GM23338 (cell line): Measurements from ENCODE around the gene AUH. TPM values are rescaled to one million over a fixed set of nuclear protein-coding genes. Genes with fewer than 3 reads are reported as not detected.

Source experiments
- ATAC-seq: fragments of 200-7000 bp; cut with Tn5 transposase; 3 replicates; pipeline ENCODE4 v1.9.1; 2020
- DNase-seq: peaks from one replicate; pipeline ENCODE4 v3.0.0-alpha.2; 2015; ENCODE audit warnings: low spot score
- H2AFZ ChIP-seq: fragments of 200-600 bp; sonication (generic); 2 replicates; pipeline ENCODE4 v1.8.0; 2016; ENCODE audit warnings: antibody characterized with exemption, mild to moderate bottlenecking, moderate library complexity
- H3F3A ChIP-seq: fragments of 200-600 bp; sonication (generic); replicated peaks from 2 replicates; pipeline ENCODE4 v1.8.0; 2017; ENCODE audit warnings: antibody characterized with exemption, mixed run types, low read depth
- H3K27ac ChIP-seq: fragments of 200-600 bp; sonication (generic); 2 replicates; pipeline ENCODE4 v1.6.1; 2016; ENCODE audit warnings: low read depth
- H3K27me3 ChIP-seq: fragments of 200-600 bp; sonication (generic); 2 replicates; pipeline ENCODE4 v1.8.0; 2016; ENCODE audit warnings: mild to moderate bottlenecking, mixed run types, moderate library complexity; ENCODE audit not compliant: insufficient read depth
- H3K36me3 ChIP-seq: fragments of 200-600 bp; sonication (generic); 2 replicates; pipeline ENCODE4 v1.8.0; 2016; ENCODE audit warnings: mild to moderate bottlenecking; ENCODE audit not compliant: insufficient read depth
- H3K4me1 ChIP-seq: fragments of 200-600 bp; sonication (generic); 2 replicates; pipeline ENCODE4 v1.8.0; 2016; ENCODE audit warnings: mild to moderate bottlenecking, moderate library complexity; ENCODE audit not compliant: insufficient read depth
- H3K4me2 ChIP-seq: fragments of 200-600 bp; sonication (generic); 2 replicates; pipeline ENCODE4 v1.7.1; 2017; ENCODE audit warnings: mixed run types
- H3K4me3 ChIP-seq: fragments of 200-600 bp; sonication (generic); 2 replicates; pipeline ENCODE4 v1.6.1; 2016; ENCODE audit warnings: mixed run types
- H3K79me2 ChIP-seq: fragments of 200-600 bp; sonication (generic); replicated peaks from 2 replicates; pipeline ENCODE4 v1.8.0; 2017; ENCODE audit warnings: mild to moderate bottlenecking; ENCODE audit not compliant: insufficient read depth
- H3K9me2 ChIP-seq: fragments of 200-600 bp; sonication (generic); 2 replicates; pipeline ENCODE4 v1.8.0; 2017; ENCODE audit not compliant: insufficient read depth
- H4K20me1 ChIP-seq: fragments of 200-600 bp; sonication (generic); replicated peaks from 2 replicates; pipeline ENCODE4 v1.8.0; 2017; ENCODE audit warnings: mild to moderate bottlenecking; ENCODE audit not compliant: insufficient read depth
- H3K27ac Mint-ChIP-seq: 2 replicates; pipeline ENCODE4 v1.8.0; 2020; ENCODE audit warnings: inconsistent platforms, mild to moderate bottlenecking, moderate library complexity, mixed read lengths
- H3K27me3 Mint-ChIP-seq: 3 replicates; pipeline ENCODE4 v1.8.0; 2022; ENCODE audit warnings: low read depth, mild to moderate bottlenecking, moderate library complexity, mixed read lengths, inconsistent platforms; ENCODE audit not compliant: insufficient read depth, poor library complexity
- H3K36me3 Mint-ChIP-seq: 3 replicates; pipeline ENCODE4 v1.8.0; 2021; ENCODE audit warnings: low read depth, mild to moderate bottlenecking, inconsistent platforms, moderate library complexity, mixed read lengths
- H3K4me1 Mint-ChIP-seq: 3 replicates; pipeline ENCODE4 v1.8.0; 2020; ENCODE audit warnings: mild to moderate bottlenecking, inconsistent platforms, mixed read lengths
- H3K4me3 Mint-ChIP-seq: 3 replicates; pipeline ENCODE4 v1.8.0; 2021; ENCODE audit warnings: moderate library complexity, mild to moderate bottlenecking, inconsistent platforms, mixed read lengths
- H3K9me3 Mint-ChIP-seq: 3 replicates; pipeline ENCODE4 v1.8.0; 2020; ENCODE audit warnings: moderate library complexity, mild to moderate bottlenecking, inconsistent platforms, mixed read lengths
- CREB1 ChIP-seq: fragments of 250-450 bp; sonication (Bioruptor Pico); IDR thresholded peaks from 2 replicates; pipeline ENCODE4 v1.5.0; 2020; ENCODE audit warnings: low read depth, mild to moderate bottlenecking, moderate library complexity
- ETS1 ChIP-seq: IDR thresholded peaks from 2 replicates; pipeline ENCODE4 v1.6.1; 2016; ENCODE audit warnings: antibody characterized with exemption
- EZH2 ChIP-seq: fragments of 200-600 bp; sonication (generic); IDR thresholded peaks from one replicate; pipeline ENCODE4 v1.8.0; 2017; ENCODE audit warnings: antibody characterized with exemption, mild to moderate bottlenecking, low read depth; ENCODE audit not compliant: unreplicated experiment
- EZH2phosphoT487 ChIP-seq: fragments of 200-600 bp; sonication (generic); IDR thresholded peaks from one replicate; pipeline ENCODE4 v1.8.1; 2018; ENCODE audit warnings: antibody characterized with exemption; ENCODE audit not compliant: unreplicated experiment
- JUNB ChIP-seq: IDR thresholded peaks from one replicate; pipeline ENCODE4 v1.6.1; 2016; ENCODE audit warnings: antibody characterized with exemption; ENCODE audit not compliant: unreplicated experiment
- NANOG ChIP-seq: IDR thresholded peaks from 2 replicates; pipeline ENCODE4 v1.6.1; 2016; ENCODE audit warnings: antibody characterized with exemption, borderline replicate concordance
- POLR2AphosphoS5 ChIP-seq: IDR thresholded peaks from 2 replicates; pipeline ENCODE4 v1.6.1; 2016; ENCODE audit warnings: antibody characterized with exemption, low read depth
- STAT1 ChIP-seq: IDR thresholded peaks from one replicate; pipeline ENCODE4 v1.6.1; 2016; ENCODE audit warnings: antibody characterized with exemption; ENCODE audit not compliant: unreplicated experiment
- ZNF114 ChIP-seq: fragments of 250-450 bp; sonication (Bioruptor Pico); IDR thresholded peaks from 2 replicates; pipeline ENCODE4 v1.5.0; 2020; ENCODE audit warnings: mild to moderate bottlenecking, moderate library complexity
- ZNF331 ChIP-seq: fragments of 250-450 bp; sonication (Bioruptor Pico); IDR thresholded peaks from 2 replicates; pipeline ENCODE4 v1.5.0; 2020; ENCODE audit warnings: low read depth, mild to moderate bottlenecking, moderate library complexity
- polyA plus RNA-seq: library from polyadenylated mRNA; unstranded; fragments of >200 nt; fragmentation: Nextera tagmentation; extraction: Ambion mirVana; gene quantifications from 2 replicates; pipeline ENCODE4 v1.2.1, GENCODE V29; 2016
- total RNA-seq: library from RNA; depleted of rRNA; stranded (reverse); fragments of >200 nt; shearing (Covaris generic); gene quantifications from 2 replicates; pipeline ENCODE4 v1.2.3, GENCODE V29; 2014
- TF ChIP-seq, protein P1 (sequence below): IDR thresholded peaks from one replicate; pipeline ENCODE4 v1.6.1; 2018; ENCODE audit warnings: antibody characterized with exemption; ENCODE audit not compliant: unreplicated experiment
- TF ChIP-seq, protein P2 (sequence below): fragments of 250-450 bp; sonication (Bioruptor Pico); IDR thresholded peaks from 2 replicates; pipeline ENCODE4 v1.5.0; 2020; ENCODE audit warnings: mild to moderate bottlenecking, moderate library complexity
- TF ChIP-seq, protein P3 (sequence below), 2 experiments: fragments of 200-600 bp in 1 of 2; sonication (generic) in 1 of 2; conservative IDR thresholded peaks; 2 replicates each; pipeline versions ENCODE4 v1.5.1 to v1.6.1; 2016 to 2017; ENCODE audit warnings: antibody characterized with exemption in 2 of 2, low read depth in 2 of 2, mild to moderate bottlenecking in 2 of 2, moderate library complexity in 1 of 2

Gene AUH
- total and polyA plus RNA-seq, 2 experiments from 2014 or later: 28.8 to 34.2 TPM

- no peak overlapping the region for H2AFZ ChIP-seq
- H3K4me1 ChIP-seq: peaks cover 6% of the 10 kb centered on the region; the same call in 1 of the 2 replicates
- H3K79me2 ChIP-seq: peaks cover 25% of the 10 kb centered on the region
- Mint-ChIP-seq H3K27me3 (no peaks in the 10 kb centered on the region), H3K4me3 (no peak overlapping the region), H3K4me1 (peaks cover 18% of the 10 kb centered on the region), H3K36me3 (peaks cover 11% of the 10 kb centered on the region; the same call in 1 of the 3 replicates), H3K27ac (no peak overlapping the region), H3K9me3 (no peaks in the 10 kb centered on the region)
- no peaks in the 10 kb centered on the region for H3K9me2 ChIP-seq
- TF ChIP-seq NANOG (no peak), ETS1 (no peak), ZNF331 (CRISPR knock-in tag) (no peak), CREB1 (CRISPR knock-in tag) (no peak), ZNF114 (CRISPR knock-in tag) (no peak), EZH2phosphoT487 (no peak), EZH2 (no peak), STAT1 (no peak), JUNB (no peak), POLR2AphosphoS5 (no peak)
- TF ChIP-seq, protein P1, sequence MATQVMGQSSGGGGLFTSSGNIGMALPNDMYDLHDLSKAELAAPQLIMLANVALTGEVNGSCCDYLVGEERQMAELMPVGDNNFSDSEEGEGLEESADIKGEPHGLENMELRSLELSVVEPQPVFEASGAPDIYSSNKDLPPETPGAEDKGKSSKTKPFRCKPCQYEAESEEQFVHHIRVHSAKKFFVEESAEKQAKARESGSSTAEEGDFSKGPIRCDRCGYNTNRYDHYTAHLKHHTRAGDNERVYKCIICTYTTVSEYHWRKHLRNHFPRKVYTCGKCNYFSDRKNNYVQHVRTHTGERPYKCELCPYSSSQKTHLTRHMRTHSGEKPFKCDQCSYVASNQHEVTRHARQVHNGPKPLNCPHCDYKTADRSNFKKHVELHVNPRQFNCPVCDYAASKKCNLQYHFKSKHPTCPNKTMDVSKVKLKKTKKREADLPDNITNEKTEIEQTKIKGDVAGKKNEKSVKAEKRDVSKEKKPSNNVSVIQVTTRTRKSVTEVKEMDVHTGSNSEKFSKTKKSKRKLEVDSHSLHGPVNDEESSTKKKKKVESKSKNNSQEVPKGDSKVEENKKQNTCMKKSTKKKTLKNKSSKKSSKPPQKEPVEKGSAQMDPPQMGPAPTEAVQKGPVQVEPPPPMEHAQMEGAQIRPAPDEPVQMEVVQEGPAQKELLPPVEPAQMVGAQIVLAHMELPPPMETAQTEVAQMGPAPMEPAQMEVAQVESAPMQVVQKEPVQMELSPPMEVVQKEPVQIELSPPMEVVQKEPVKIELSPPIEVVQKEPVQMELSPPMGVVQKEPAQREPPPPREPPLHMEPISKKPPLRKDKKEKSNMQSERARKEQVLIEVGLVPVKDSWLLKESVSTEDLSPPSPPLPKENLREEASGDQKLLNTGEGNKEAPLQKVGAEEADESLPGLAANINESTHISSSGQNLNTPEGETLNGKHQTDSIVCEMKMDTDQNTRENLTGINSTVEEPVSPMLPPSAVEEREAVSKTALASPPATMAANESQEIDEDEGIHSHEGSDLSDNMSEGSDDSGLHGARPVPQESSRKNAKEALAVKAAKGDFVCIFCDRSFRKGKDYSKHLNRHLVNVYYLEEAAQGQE: no peak
- TF ChIP-seq, protein P2, sequence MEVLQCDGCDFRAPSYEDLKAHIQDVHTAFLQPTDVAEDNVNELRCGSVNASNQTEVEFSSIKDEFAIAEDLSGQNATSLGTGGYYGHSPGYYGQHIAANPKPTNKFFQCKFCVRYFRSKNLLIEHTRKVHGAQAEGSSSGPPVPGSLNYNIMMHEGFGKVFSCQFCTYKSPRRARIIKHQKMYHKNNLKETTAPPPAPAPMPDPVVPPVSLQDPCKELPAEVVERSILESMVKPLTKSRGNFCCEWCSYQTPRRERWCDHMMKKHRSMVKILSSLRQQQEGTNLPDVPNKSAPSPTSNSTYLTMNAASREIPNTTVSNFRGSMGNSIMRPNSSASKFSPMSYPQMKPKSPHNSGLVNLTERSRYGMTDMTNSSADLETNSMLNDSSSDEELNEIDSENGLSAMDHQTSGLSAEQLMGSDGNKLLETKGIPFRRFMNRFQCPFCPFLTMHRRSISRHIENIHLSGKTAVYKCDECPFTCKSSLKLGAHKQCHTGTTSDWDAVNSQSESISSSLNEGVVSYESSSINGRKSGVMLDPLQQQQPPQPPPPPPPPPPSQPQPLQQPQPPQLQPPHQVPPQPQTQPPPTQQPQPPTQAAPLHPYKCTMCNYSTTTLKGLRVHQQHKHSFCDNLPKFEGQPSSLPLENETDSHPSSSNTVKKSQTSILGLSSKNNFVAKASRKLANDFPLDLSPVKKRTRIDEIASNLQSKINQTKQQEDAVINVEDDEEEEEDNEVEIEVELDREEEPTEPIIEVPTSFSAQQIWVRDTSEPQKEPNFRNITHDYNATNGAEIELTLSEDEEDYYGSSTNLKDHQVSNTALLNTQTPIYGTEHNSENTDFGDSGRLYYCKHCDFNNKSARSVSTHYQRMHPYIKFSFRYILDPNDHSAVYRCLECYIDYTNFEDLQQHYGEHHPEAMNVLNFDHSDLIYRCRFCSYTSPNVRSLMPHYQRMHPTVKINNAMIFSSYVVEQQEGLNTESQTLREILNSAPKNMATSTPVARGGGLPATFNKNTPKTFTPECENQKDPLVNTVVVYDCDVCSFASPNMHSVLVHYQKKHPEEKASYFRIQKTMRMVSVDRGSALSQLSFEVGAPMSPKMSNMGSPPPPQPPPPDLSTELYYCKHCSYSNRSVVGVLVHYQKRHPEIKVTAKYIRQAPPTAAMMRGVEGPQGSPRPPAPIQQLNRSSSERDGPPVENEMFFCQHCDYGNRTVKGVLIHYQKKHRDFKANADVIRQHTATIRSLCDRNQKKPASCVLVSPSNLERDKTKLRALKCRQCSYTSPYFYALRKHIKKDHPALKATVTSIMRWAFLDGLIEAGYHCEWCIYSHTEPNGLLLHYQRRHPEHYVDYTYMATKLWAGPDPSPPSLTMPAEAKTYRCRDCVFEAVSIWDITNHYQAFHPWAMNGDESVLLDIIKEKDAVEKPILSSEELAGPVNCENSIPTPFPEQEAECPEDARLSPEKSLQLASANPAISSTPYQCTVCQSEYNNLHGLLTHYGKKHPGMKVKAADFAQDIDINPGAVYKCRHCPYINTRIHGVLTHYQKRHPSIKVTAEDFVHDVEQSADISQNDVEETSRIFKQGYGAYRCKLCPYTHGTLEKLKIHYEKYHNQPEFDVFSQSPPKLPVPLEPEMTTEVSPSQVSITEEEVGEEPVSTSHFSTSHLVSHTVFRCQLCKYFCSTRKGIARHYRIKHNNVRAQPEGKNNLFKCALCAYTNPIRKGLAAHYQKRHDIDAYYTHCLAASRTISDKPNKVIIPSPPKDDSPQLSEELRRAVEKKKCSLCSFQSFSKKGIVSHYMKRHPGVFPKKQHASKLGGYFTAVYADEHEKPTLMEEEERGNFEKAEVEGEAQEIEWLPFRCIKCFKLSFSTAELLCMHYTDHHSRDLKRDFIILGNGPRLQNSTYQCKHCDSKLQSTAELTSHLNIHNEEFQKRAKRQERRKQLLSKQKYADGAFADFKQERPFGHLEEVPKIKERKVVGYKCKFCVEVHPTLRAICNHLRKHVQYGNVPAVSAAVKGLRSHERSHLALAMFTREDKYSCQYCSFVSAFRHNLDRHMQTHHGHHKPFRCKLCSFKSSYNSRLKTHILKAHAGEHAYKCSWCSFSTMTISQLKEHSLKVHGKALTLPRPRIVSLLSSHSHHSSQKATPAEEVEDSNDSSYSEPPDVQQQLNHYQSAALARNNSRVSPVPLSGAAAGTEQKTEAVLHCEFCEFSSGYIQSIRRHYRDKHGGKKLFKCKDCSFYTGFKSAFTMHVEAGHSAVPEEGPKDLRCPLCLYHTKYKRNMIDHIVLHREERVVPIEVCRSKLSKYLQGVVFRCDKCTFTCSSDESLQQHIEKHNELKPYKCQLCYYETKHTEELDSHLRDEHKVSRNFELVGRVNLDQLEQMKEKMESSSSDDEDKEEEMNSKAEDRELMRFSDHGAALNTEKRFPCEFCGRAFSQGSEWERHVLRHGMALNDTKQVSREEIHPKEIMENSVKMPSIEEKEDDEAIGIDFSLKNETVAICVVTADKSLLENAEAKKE: no peak
- TF ChIP-seq, protein P3, sequence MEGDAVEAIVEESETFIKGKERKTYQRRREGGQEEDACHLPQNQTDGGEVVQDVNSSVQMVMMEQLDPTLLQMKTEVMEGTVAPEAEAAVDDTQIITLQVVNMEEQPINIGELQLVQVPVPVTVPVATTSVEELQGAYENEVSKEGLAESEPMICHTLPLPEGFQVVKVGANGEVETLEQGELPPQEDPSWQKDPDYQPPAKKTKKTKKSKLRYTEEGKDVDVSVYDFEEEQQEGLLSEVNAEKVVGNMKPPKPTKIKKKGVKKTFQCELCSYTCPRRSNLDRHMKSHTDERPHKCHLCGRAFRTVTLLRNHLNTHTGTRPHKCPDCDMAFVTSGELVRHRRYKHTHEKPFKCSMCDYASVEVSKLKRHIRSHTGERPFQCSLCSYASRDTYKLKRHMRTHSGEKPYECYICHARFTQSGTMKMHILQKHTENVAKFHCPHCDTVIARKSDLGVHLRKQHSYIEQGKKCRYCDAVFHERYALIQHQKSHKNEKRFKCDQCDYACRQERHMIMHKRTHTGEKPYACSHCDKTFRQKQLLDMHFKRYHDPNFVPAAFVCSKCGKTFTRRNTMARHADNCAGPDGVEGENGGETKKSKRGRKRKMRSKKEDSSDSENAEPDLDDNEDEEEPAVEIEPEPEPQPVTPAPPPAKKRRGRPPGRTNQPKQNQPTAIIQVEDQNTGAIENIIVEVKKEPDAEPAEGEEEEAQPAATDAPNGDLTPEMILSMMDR (conservative IDR thresholded peaks at IDR 0.05; ENCODE audit: low read depth in 2 of 2): no peak
- DNase-seq: no peak
- H4K20me1 ChIP-seq: peaks cover 9% of the 10 kb centered on the region; the same call in 1 of the 2 replicates
- H3K4me2 ChIP-seq: no peak overlapping the region
- H3K27ac ChIP-seq: no peak overlapping the region
- no peak for ATAC-seq
- H3K36me3 ChIP-seq: no peaks in the 10 kb centered on the region
- H3F3A ChIP-seq: no peaks in the 10 kb centered on the region
- H3K4me3 ChIP-seq: no peak overlapping the region
- H3K27me3 ChIP-seq: no peaks in the 10 kb centered on the region
Measured at GRCh38 chr9:91312717-91313325, 48.9 kb downstream of the AUH start.
